OCI-M2 (cell line): ENCODE data around the gene ZNF787.
A peak's percentile ranks its signal among the peaks of the same experiment; 100 is the strongest.

Experiments
- DNase-seq: peaks from one replicate; lab custom pipeline; 2025; ENCODE audit not compliant: unreplicated experiment; lab: John Stamatoyannopoulos, UW

The ZNF787 gene

GRCh38 chr19:56120371-56121179, 520 bp downstream of the ZNF787 start:
- peak; percentile 29 for DNase-seq

- DNase-seq: no peak
Observed at GRCh38 chr19:56120002-56120370, 1.1 kb downstream of the ZNF787 start.

GRCh38 chr19:56119582-56119978, 1.5 kb downstream of the ZNF787 start:
- DNase-seq: no peak

- DNase-seq: no peak
Observed at GRCh38 chr19:56118666-56119581, 2.2 kb downstream of the ZNF787 start.

- no peak for DNase-seq
Observed at GRCh38 chr19:56117889-56118288, 3.2 kb downstream of the ZNF787 start.

- no peak for DNase-seq
Observed at GRCh38 chr19:56117376-56117884, 3.7 kb downstream of the ZNF787 start.

GRCh38 chr19:56116606-56117005, 4.5 kb downstream of the ZNF787 start:
- no peak for DNase-seq

GRCh38 chr19:56115490-56115889, 5.6 kb downstream of the ZNF787 start:
- DNase-seq: no peak

GRCh38 chr19:56114778-56115110, 6.4 kb downstream of the ZNF787 start:
- no peak for DNase-seq

GRCh38 chr19:56114051-56114777, 6.9 kb downstream of the ZNF787 start:
- DNase-seq: no peak

GRCh38 chr19:56113074-56113632, 7.9 kb downstream of the ZNF787 start:
- DNase-seq: no peak

GRCh38 chr19:56112313-56112709, 8.8 kb downstream of the ZNF787 start:
- DNase-seq: no peak

- DNase-seq: no peak
Observed at GRCh38 chr19:56111601-56112312, 9.3 kb downstream of the ZNF787 start.

GRCh38 chr19:56110515-56111448, 10.3 kb downstream of the ZNF787 start:
- no peak for DNase-seq

GRCh38 chr19:56109226-56109625, 11.9 kb downstream of the ZNF787 start:
- DNase-seq: no peak

GRCh38 chr19:56108447-56109195, 12.5 kb downstream of the ZNF787 start:
- DNase-seq: no peak

GRCh38 chr19:56107626-56108351, 13.3 kb downstream of the ZNF787 start:
- no peak for DNase-seq

GRCh38 chr19:56106993-56107392, 14.1 kb downstream of the ZNF787 start:
- DNase-seq: no peak
